K562 (cell line): ENCODE data around the gene MRPL22. TPM values are rescaled to one million over a fixed set of nuclear protein-coding genes. Genes with fewer than 3 reads are reported as not detected.

Experiments
- CHCHD3 ChIP-seq: fragments of 250-450 bp; sonication (Bioruptor Pico); IDR thresholded peaks from 2 replicates; pipeline ENCODE4 v2.1.2; 2022; ENCODE audit warnings: mild to moderate bottlenecking
- EGR1 ChIP-seq: fragments of 450-650 bp; conservative IDR thresholded peaks from 2 replicates; pipeline ENCODE4 v1.6.1; 2017; ENCODE audit warnings: mild to moderate bottlenecking
- ELF2 ChIP-seq: fragments of 250-450 bp; sonication (Bioruptor Pico); IDR thresholded peaks from 2 replicates; pipeline ENCODE4 v1.5.0; 2021; ENCODE audit warnings: mild to moderate bottlenecking
- ETV6 ChIP-seq, 3 experiments: fragments of 150-350 bp in 1 of 3; sonication (generic) in 1 of 3; formaldehyde crosslinking in 1 of 3; IDR thresholded peaks; 2 replicates each; pipeline versions ENCODE4 v1.6.1 to v1.8.0; 2014 to 2022; ENCODE audit warnings: borderline replicate concordance in 2 of 3, low read depth in 2 of 3, antibody characterized with exemption in 1 of 3, low read length in 1 of 3, mild to moderate bottlenecking in 1 of 3, missing genetic modification reagents in 1 of 3
- HDAC1 ChIP-seq, 2 experiments: fragments of 450-650 bp; IDR thresholded peaks; 2 replicates each; pipeline ENCODE4 v1.6.1; 2016 to 2017; ENCODE audit warnings: inconsistent platforms in 1 of 2, mild to moderate bottlenecking in 1 of 2, moderate library complexity in 1 of 2
- HMG20A ChIP-seq: fragments of 450-650 bp; formaldehyde crosslinking; conservative IDR thresholded peaks from 2 replicates; pipeline ENCODE4 v1.4.0; 2020; ENCODE audit warnings: mild to moderate bottlenecking, mixed read lengths
- KDM2B ChIP-seq: fragments of 250-450 bp; sonication (Bioruptor Pico); IDR thresholded peaks from 2 replicates; pipeline ENCODE4 v1.8.0; 2021; ENCODE audit warnings: mild to moderate bottlenecking, moderate library complexity
- KLF10 ChIP-seq: fragments of 250-450 bp; sonication (Bioruptor Pico); IDR thresholded peaks from 2 replicates; pipeline ENCODE4 v1.6.1; 2021; ENCODE audit warnings: matching md5 sums
- MAFF ChIP-seq: IDR thresholded peaks from 2 replicates; pipeline ENCODE4 v1.6.1; 2012; ENCODE audit warnings: low read length, improper control_type of control experiment
- POLR2AphosphoS5 ChIP-seq: IDR thresholded peaks from 2 replicates; pipeline ENCODE4 v1.6.1; 2011; ENCODE audit warnings: mild to moderate bottlenecking, low read depth, low read length, moderate library complexity; ENCODE audit not compliant: control insufficient read depth, insufficient read depth
- PRMT5 ChIP-seq: sonication (generic); formaldehyde crosslinking; IDR thresholded peaks from 2 replicates; pipeline ENCODE4 v1.5.0; 2020; ENCODE audit warnings: missing genetic modification reagents
- RBFOX2 ChIP-seq: fragments of 200-400 bp; formaldehyde crosslinking; IDR thresholded peaks from 2 replicates; pipeline ENCODE4 v1.6.1; 2017; ENCODE audit warnings: low read depth, mild to moderate bottlenecking, low read length, moderate library complexity
- STAG1 ChIP-seq: sonication (generic); formaldehyde crosslinking; IDR thresholded peaks from 2 replicates; pipeline ENCODE4 v1.5.0; 2020; ENCODE audit warnings: missing genetic modification reagents, borderline replicate concordance
- TEAD4 ChIP-seq, 2 experiments: sonication (generic) in 1 of 2; formaldehyde crosslinking in 1 of 2; IDR thresholded peaks; 2 replicates each; pipeline versions ENCODE4 v1.6.1 to v1.8.0; 2012 to 2022; ENCODE audit warnings: borderline replicate concordance in 1 of 2, inconsistent platforms in 1 of 2, low read length in 1 of 2, mild to moderate bottlenecking in 1 of 2, missing genetic modification reagents in 1 of 2
- TSC22D4 ChIP-seq: fragments of 450-650 bp; IDR thresholded peaks from 2 replicates; pipeline ENCODE4 v1.6.1; 2016; ENCODE audit warnings: missing genetic modification characterization, missing biosample characterization, control low read depth
- ZBTB17 ChIP-seq: fragments of 450-650 bp; formaldehyde crosslinking; IDR thresholded peaks from 2 replicates; pipeline ENCODE4 v1.4.0; 2020; ENCODE audit warnings: mild to moderate bottlenecking
- ZNF134 ChIP-seq: fragments of 250-450 bp; sonication (Bioruptor Pico); conservative IDR thresholded peaks from 2 replicates; pipeline ENCODE4 v1.4.0; 2020
- ZNF57 ChIP-seq: fragments of 450-650 bp; formaldehyde crosslinking; IDR thresholded peaks from 2 replicates; pipeline ENCODE4 v1.4.0; 2020; ENCODE audit warnings: mild to moderate bottlenecking, moderate library complexity
- ZNF583 ChIP-seq: fragments of 250-450 bp; sonication (Bioruptor Pico); IDR thresholded peaks from 2 replicates; pipeline ENCODE4 v1.4.0; 2020
- ZNF668 ChIP-seq: fragments of 250-450 bp; sonication (Bioruptor Pico); IDR thresholded peaks from 2 replicates; pipeline ENCODE4 v1.8.0; 2022; ENCODE audit warnings: mild to moderate bottlenecking, inconsistent platforms
- ZZZ3 ChIP-seq: fragments of 450-650 bp; IDR thresholded peaks from 2 replicates; pipeline ENCODE4 v1.6.1; 2016; ENCODE audit warnings: antibody characterized with exemption, mild to moderate bottlenecking, moderate library complexity
- polyA plus RNA-seq, 8 experiments: library from polyadenylated mRNA; depleted of rRNA in 4 of 8; stranded (reverse) in 5 of 8; unstranded in 3 of 8; fragments of >200 nt; fragmentation: Nextera tagmentation in 2 of 8; fragmentation: Illumina TruSeq in 1 of 8; extraction: Ambion mirVana in 2 of 8; extraction: Trizol in 1 of 8; gene quantifications; 2 replicates each; pipeline versions ENCODE4 v1.2.1 to v1.2.3, GENCODE V29; 2011 to 2014; ENCODE audit warnings: inconsistent platforms in 1 of 8, missing spikeins in 1 of 8
- total RNA-seq, 7 experiments: library from RNA; depleted of rRNA in 6 of 7; stranded (reverse); fragments of >200 nt in 6 of 7; fragmentation: Illumina TruSeq in 2 of 7; extraction: Trizol in 2 of 7; gene quantifications; 2 replicates each; pipeline versions ENCODE4 v1.2.1 to v1.2.3, GENCODE V29; 2011 to 2021; ENCODE audit warnings: low replicate concordance in 1 of 7
- TF ChIP-seq, protein P1 (sequence below): fragments of 450-650 bp; formaldehyde crosslinking; IDR thresholded peaks from 2 replicates; pipeline ENCODE4 v1.4.0; 2022; ENCODE audit warnings: mild to moderate bottlenecking, moderate library complexity
- TF ChIP-seq, protein P2 (sequence below), 3 experiments: fragments of 200-800 bp in 1 of 3; fragments of 250-450 bp in 1 of 3; fragments of 450-650 bp in 1 of 3; sonication (Bioruptor Pico) in 1 of 3; sonication (Bioruptor generic) in 1 of 3; formaldehyde crosslinking in 1 of 3; IDR thresholded peaks; 2 replicates each; pipeline versions ENCODE4 v1.6.1 to v1.8.0; 2016 to 2022; ENCODE audit warnings: mild to moderate bottlenecking in 2 of 3, missing genetic modification characterization in 2 of 3, missing compliant biosample characterization in 1 of 3, moderate library complexity in 1 of 3
- TF ChIP-seq, protein P3 (sequence below): fragments of 250-450 bp; sonication (Bioruptor Pico); IDR thresholded peaks from 2 replicates; pipeline ENCODE4 v1.8.0; 2021; ENCODE audit warnings: borderline replicate concordance, mild to moderate bottlenecking, moderate library complexity; ENCODE audit not compliant: poor library complexity, severe bottlenecking

MRPL22 gene
- total and polyA plus RNA-seq, 9 of the 15 experiments (the other 6 are each of a cell fraction or from before 2014, with no cell fraction given) = 41.1 to 424 (median 102) TPM

DNA sequence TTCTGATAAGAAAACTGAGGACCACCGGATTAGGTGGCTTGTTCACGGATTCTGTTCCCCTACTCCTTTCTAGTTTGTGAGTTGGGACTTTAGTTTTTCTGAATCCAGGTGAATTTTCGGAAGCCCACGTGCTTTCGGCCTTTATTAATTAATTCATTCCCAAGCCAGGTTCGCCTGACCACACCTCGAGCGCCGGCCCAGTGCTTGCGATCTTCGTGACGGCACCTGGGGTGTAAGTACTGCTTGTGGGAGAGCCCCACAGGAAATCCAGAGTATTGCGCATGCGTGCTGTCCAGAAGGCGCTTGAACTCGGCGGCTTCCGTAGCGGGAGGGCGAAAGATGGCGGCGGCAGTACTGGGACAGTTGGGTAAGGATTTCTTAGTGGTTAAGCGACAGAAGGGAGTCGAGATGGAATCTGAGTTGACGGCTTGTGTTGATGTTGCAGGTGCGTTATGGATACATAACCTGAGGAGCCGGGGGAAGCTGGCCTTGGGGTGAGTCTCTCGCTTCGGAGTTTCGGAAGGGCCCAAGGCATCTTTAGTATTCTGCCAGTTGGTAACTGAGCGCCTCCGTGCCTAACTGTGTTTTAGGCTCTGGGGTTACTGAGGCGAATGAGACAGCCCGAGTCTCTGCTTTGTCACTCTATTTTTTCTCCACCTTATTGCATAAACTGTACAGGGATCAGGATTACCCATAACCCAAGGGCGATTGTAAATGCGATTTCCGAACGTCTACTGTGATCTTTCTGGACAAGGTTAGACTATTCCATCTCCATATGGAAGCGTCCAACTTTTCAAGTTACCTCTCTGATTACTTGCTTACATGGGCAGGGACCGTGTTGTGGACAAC lies at the start of gene MRPL22 (continued):
- TF ChIP-seq, protein P1, sequence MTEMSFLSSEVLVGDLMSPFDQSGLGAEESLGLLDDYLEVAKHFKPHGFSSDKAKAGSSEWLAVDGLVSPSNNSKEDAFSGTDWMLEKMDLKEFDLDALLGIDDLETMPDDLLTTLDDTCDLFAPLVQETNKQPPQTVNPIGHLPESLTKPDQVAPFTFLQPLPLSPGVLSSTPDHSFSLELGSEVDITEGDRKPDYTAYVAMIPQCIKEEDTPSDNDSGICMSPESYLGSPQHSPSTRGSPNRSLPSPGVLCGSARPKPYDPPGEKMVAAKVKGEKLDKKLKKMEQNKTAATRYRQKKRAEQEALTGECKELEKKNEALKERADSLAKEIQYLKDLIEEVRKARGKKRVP = no peak
- TF ChIP-seq, protein P2, sequence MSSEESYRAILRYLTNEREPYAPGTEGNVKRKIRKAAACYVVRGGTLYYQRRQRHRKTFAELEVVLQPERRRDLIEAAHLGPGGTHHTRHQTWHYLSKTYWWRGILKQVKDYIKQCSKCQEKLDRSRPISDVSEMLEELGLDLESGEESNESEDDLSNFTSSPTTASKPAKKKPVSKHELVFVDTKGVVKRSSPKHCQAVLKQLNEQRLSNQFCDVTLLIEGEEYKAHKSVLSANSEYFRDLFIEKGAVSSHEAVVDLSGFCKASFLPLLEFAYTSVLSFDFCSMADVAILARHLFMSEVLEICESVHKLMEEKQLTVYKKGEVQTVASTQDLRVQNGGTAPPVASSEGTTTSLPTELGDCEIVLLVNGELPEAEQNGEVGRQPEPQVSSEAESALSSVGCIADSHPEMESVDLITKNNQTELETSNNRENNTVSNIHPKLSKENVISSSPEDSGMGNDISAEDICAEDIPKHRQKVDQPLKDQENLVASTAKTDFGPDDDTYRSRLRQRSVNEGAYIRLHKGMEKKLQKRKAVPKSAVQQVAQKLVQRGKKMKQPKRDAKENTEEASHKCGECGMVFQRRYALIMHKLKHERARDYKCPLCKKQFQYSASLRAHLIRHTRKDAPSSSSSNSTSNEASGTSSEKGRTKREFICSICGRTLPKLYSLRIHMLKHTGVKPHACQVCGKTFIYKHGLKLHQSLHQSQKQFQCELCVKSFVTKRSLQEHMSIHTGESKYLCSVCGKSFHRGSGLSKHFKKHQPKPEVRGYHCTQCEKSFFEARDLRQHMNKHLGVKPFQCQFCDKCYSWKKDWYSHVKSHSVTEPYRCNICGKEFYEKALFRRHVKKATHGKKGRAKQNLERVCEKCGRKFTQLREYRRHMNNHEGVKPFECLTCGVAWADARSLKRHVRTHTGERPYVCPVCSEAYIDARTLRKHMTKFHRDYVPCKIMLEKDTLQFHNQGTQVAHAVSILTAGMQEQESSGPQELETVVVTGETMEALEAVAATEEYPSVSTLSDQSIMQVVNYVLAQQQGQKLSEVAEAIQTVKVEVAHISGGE (CRISPR knock-in tag; IDR thresholded peaks at IDR 0.05) = no peak
- TF ChIP-seq ZNF134 (CRISPR knock-in tag) (no peak), POLR2AphosphoS5 (peak; percentile 86), ELF2 (no peak), KLF10 (CRISPR knock-in tag) (no peak), ZNF668 (CRISPR knock-in tag) (no peak), ZNF57 (no peak), EGR1 (no peak), RBFOX2 (peak; percentile 89), STAG1 (CRISPR knock-in tag) (no peak), KDM2B (CRISPR knock-in tag) (no peak), ZNF583 (CRISPR knock-in tag) (0 out of 2 replicates have a peak, but pooled peaks have one; percentile 19), ETV6 (IDR thresholded peaks at IDR 0.05; ENCODE audit: borderline replicate concordance in 1 of 2, low read depth in 2 of 2, low read length in 1 of 2) (no peak), ETV6 (CRISPR knock-in tag; IDR thresholded peaks at IDR 0.05; ENCODE audit: borderline replicate concordance) (no peak), ZBTB17 (CRISPR knock-in tag) (no peak), ZZZ3 (no peak), TEAD4 (IDR thresholded peaks at IDR 0.05; ENCODE audit: low read length) (peak; percentile 50), TEAD4 (CRISPR knock-in tag; IDR thresholded peaks at IDR 0.05; ENCODE audit: borderline replicate concordance) (no peak), PRMT5 (CRISPR knock-in tag) (no peak), MAFF (no peak), HDAC1 (IDR thresholded peaks at IDR 0.05) (peak in 1 of 2 experiments; percentile 50; a peak in 1 of 4 replicates), HMG20A (CRISPR knock-in tag) (no peak), TSC22D4 (tag) (no peak), CHCHD3 (no peak)
- TF ChIP-seq, protein P3, sequence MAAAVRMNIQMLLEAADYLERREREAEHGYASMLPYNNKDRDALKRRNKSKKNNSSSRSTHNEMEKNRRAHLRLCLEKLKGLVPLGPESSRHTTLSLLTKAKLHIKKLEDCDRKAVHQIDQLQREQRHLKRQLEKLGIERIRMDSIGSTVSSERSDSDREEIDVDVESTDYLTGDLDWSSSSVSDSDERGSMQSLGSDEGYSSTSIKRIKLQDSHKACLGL (CRISPR knock-in tag) = no peak
